Calu3 (cell line): ENCODE measurements around the gene OTOGL. TPM values are rescaled to one million over a fixed set of nuclear protein-coding genes. Genes with fewer than 3 reads are reported as not detected.
A peak's percentile ranks its signal among the peaks of the same experiment; 100 is the strongest.

Experiments used
- BruUV-seq: library from RNA; stranded (reverse); fragments of 400-500 nt; replicated peaks from 2 replicates; lab custom pipeline; 2021; lab: Mats Ljungman, UMichigan
- CTCF ChIA-PET: fragments of 300-600 bp; sonication (Branson Sonifier 250); formaldehyde crosslinking; loops from one replicate; lab custom pipeline; 2022; ENCODE audit warnings: antibody characterized with exemption; lab: Charles Lee
- DNase-seq: peaks from one replicate; pipeline ENCODE4 v3.0.0; 2022
- H3K27ac Mint-ChIP-seq: one replicate; pipeline ENCODE4 v1.8.0; 2022; ENCODE audit warnings: mixed read lengths; ENCODE audit not compliant: unreplicated experiment
- H3K27me3 Mint-ChIP-seq: one replicate; pipeline ENCODE4 v1.8.0; 2022; ENCODE audit warnings: mixed read lengths; ENCODE audit not compliant: unreplicated experiment
- H3K36me3 Mint-ChIP-seq: one replicate; pipeline ENCODE4 v1.8.0; 2022; ENCODE audit warnings: mild to moderate bottlenecking, moderate library complexity, mixed read lengths; ENCODE audit not compliant: insufficient read depth, unreplicated experiment
- H3K4me1 Mint-ChIP-seq: one replicate; pipeline ENCODE4 v1.8.0; 2022; ENCODE audit warnings: mild to moderate bottlenecking, low read depth, mixed read lengths; ENCODE audit not compliant: unreplicated experiment
- H3K4me3 Mint-ChIP-seq: one replicate; pipeline ENCODE4 v1.8.0; 2022; ENCODE audit warnings: mild to moderate bottlenecking, low read depth, moderate library complexity, mixed read lengths; ENCODE audit not compliant: unreplicated experiment
- H3K9me3 Mint-ChIP-seq: one replicate; pipeline ENCODE4 v1.8.0; 2022; ENCODE audit warnings: low read depth, mixed read lengths; ENCODE audit not compliant: unreplicated experiment
- CTCF ChIP-seq: fragments of 200-600 bp; IDR thresholded peaks from one replicate; pipeline ENCODE4 v1.8.0; 2022; ENCODE audit warnings: antibody characterized with exemption; ENCODE audit not compliant: unreplicated experiment
- intact Hi-C: fragments of 100-400 bp; cut with micrococcal nuclease; formaldehyde crosslinking; loops from one replicate; pipeline ENCODE4 v1.10.0; 2022; ENCODE audit not compliant: unreplicated experiment
- total RNA-seq: library from RNA; stranded (reverse); gene quantifications from 2 replicates; pipeline ENCODE4 v1.2.3, GENCODE V29; 2022

OTOGL gene
- total RNA-seq, 1 experiment from 2014 or later, result 0.09 TPM

- no peaks in the 10 kb centered on the region for H3K36me3 Mint-ChIP-seq
- TF ChIP-seq CTCF, result no peak
- no peaks in the 10 kb centered on the region for H3K27me3 Mint-ChIP-seq
- BruUV-seq, result no TSS peak
- no peaks in the 10 kb centered on the region for H3K9me3 Mint-ChIP-seq
- no peak for DNase-seq
- H3K4me1 Mint-ChIP-seq, result no peaks in the 10 kb centered on the region
- H3K4me3 Mint-ChIP-seq, result no peak overlapping the region
- CTCF ChIA-PET, result no interaction called here
- no peak overlapping the region for H3K27ac Mint-ChIP-seq
- intact Hi-C loops, result no loop called here
Measured at GRCh38 chr12:80234667-80235066, 135.3 kb downstream of the OTOGL start.

DNA sequence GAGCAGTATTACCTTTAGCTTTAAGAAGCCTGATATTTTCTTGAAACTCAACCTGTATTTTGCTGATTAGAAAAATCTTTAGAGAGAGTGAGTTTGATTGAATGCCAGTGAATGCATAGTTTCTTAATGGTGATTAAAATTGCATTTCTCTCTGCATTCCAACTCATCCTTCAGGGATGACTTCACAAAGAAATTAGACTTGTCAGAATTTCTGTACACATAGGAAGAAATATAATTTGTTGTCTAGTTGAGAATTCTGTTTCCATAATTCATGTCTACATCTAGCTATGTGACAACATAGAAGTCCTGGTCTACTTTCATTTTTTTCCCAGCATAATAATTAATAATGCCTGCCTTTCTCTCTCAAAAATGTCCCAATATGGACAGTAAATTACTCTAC is 136.6 kb downstream of the OTOGL start:
- no peaks in the 10 kb centered on the region for H3K4me1 Mint-ChIP-seq
- H3K36me3 Mint-ChIP-seq, result no peaks in the 10 kb centered on the region
- CTCF ChIA-PET, result no interaction called here
- no peak overlapping the region for H3K4me3 Mint-ChIP-seq
- DNase-seq, result no peak
- no peak overlapping the region for H3K27ac Mint-ChIP-seq
- BruUV-seq, result no TSS peak
- H3K27me3 Mint-ChIP-seq, result no peaks in the 10 kb centered on the region
- intact Hi-C loops, result no loop called here
- no peak for TF ChIP-seq CTCF
- H3K9me3 Mint-ChIP-seq, result no peaks in the 10 kb centered on the region

DNA sequence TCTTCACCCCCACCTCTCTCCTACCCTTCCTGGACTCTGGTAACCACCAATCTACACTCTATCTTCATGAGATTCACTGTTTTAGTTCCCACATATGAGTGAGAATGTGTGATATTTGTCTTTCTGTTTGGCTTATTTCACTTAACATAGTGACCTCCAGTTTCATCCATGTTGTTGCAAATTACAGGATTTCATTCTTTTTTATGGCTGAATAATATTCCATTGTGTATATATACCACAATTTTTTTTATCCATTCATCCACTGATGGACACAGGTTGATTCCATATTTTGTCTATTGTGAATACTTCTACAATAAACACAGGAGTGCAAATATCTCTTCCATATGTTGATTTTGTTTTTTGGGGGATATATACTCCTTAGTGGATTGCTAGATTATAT is 140.5 kb downstream of the OTOGL start:
- no peaks in the 10 kb centered on the region for H3K27me3 Mint-ChIP-seq
- no TSS peak for BruUV-seq
- no peak for DNase-seq
- no peaks in the 10 kb centered on the region for H3K9me3 Mint-ChIP-seq
- H3K4me1 Mint-ChIP-seq, result peaks cover 18% of the 10 kb centered on the region
- CTCF ChIA-PET, result no interaction called here
- intact Hi-C loops, result no loop called here
- TF ChIP-seq CTCF, result no peak
- H3K27ac Mint-ChIP-seq, result no peak overlapping the region
- no peaks in the 10 kb centered on the region for H3K36me3 Mint-ChIP-seq
- H3K4me3 Mint-ChIP-seq, result no peak overlapping the region

- no peaks in the 10 kb centered on the region for H3K36me3 Mint-ChIP-seq
- no peak overlapping the region for H3K4me3 Mint-ChIP-seq
- BruUV-seq, result no TSS peak
- H3K27me3 Mint-ChIP-seq, result no peaks in the 10 kb centered on the region
- peaks cover 18% of the 10 kb centered on the region for H3K4me1 Mint-ChIP-seq
- TF ChIP-seq CTCF, result no peak
- no peaks in the 10 kb centered on the region for H3K9me3 Mint-ChIP-seq
- CTCF ChIA-PET, result no interaction called here
- no peak overlapping the region for H3K27ac Mint-ChIP-seq
- intact Hi-C loops, result no loop called here
- DNase-seq, result peak; percentile 15
Measured at GRCh38 chr12:80241576-80242273, 142.4 kb downstream of the OTOGL start.
